ACHN (cell line): Measurements from ENCODE around the gene MRPS18C.
"Not testable (repeated sequence)": the region's sequence is repeated elsewhere in the genome, so short reads cannot be mapped to it uniquely, and the experiment has no call there.

Experiments used
- DNase-seq: peaks from one replicate; pipeline ENCODE4 v3.0.0-alpha.2; 2015
- in situ Hi-C: cut with HindIII; loops from 2 replicates; pipeline ENCODE4 v1.10.0; 2017; ENCODE audit warnings: low sequenced_read_pairs, low pct_ligation_motif_present, low pct_unique_long_range_greater_than_20kb

MRPS18C gene

GRCh38 chr4:83490876-83491450 lies 35.1 kb downstream of the MRPS18C start:
- in situ Hi-C loops: no loop called here
- DNase-seq: peak; percentile 37

- in situ Hi-C loops, DNase-seq: not testable (repeated sequence)
These were observed 40.4 kb downstream of the MRPS18C start for GRCh38 chr4:83496085-83496917.

- in situ Hi-C loops: no loop called here
- no peak for DNase-seq
These were observed 42.3 kb downstream of the MRPS18C start for GRCh38 chr4:83498187-83498586.

GRCh38 chr4:83501671-83502070 lies 45.8 kb downstream of the MRPS18C start:
- in situ Hi-C loops, DNase-seq: not testable (repeated sequence)

GRCh38 chr4:83503974-83504373 lies 48.1 kb downstream of the MRPS18C start:
- in situ Hi-C loops: no loop called here
- no peak for DNase-seq

GRCh38 chr4:83504503-83504902 lies 48.6 kb downstream of the MRPS18C start:
- no peak for DNase-seq
- in situ Hi-C loops: no loop called here

GRCh38 chr4:83504996-83505395 lies 49.1 kb downstream of the MRPS18C start:
- no peak for DNase-seq
- in situ Hi-C loops: no loop called here

- in situ Hi-C loops: not testable (repeated sequence)
- peak; percentile 62 for DNase-seq
These were observed 53.3 kb downstream of the MRPS18C start for GRCh38 chr4:83509156-83509585.

GRCh38 chr4:83510442-83510841 lies 54.6 kb downstream of the MRPS18C start:
- in situ Hi-C loops: no loop called here
- no peak for DNase-seq
